DOHH2 (cell line): ENCODE measurements around the gene PSMA7.

ENCODE experiments used
- H3F3A ChIP-seq: fragments of 200-600 bp; sonication (generic), shearing (Covaris generic); 2 replicates; pipeline ENCODE4 v1.6.0; 2016; ENCODE audit warnings: antibody characterized with exemption, mild to moderate bottlenecking; ENCODE audit not compliant: control insufficient read depth, insufficient read depth
- H3K27ac ChIP-seq: fragments of 200-600 bp; sonication (generic); 2 replicates; pipeline ENCODE4 v1.5.1; 2014; ENCODE audit warnings: low read depth, mild to moderate bottlenecking, low read length, moderate library complexity
- H3K27me3 ChIP-seq: fragments of 200-600 bp; sonication (generic); 2 replicates; pipeline ENCODE4 v1.6.1; 2014; ENCODE audit warnings: mild to moderate bottlenecking, low read length, mixed read lengths; ENCODE audit not compliant: control insufficient read depth
- H3K36me3 ChIP-seq: fragments of 200-600 bp; sonication (generic); 2 replicates; pipeline ENCODE4 v1.6.1; 2014; ENCODE audit warnings: mild to moderate bottlenecking, low read length, moderate library complexity, mixed read lengths; ENCODE audit not compliant: control insufficient read depth
- H3K4me1 ChIP-seq: fragments of 200-600 bp; sonication (generic); 2 replicates; pipeline ENCODE4 v1.6.1; 2014; ENCODE audit warnings: mild to moderate bottlenecking, low read length, mixed read lengths; ENCODE audit not compliant: control insufficient read depth
- H3K4me2 ChIP-seq: fragments of 200-600 bp; sonication (generic); 2 replicates; pipeline ENCODE4 v1.6.0; 2014; ENCODE audit warnings: mild to moderate bottlenecking, low read length, moderate library complexity
- H3K4me3 ChIP-seq: fragments of 200-600 bp; sonication (generic); 2 replicates; pipeline ENCODE4 v1.5.1; 2014; ENCODE audit warnings: mild to moderate bottlenecking, low read length, mixed read lengths
- H3K79me2 ChIP-seq: fragments of 200-600 bp; sonication (generic); 2 replicates; pipeline ENCODE4 v1.6.1; 2014; ENCODE audit warnings: mild to moderate bottlenecking, low read length, mixed read lengths; ENCODE audit not compliant: control insufficient read depth
- H3K9me2 ChIP-seq: fragments of 200-600 bp; sonication (generic); replicated peaks from 2 replicates; pipeline ENCODE4 v1.6.1; 2014; ENCODE audit warnings: mild to moderate bottlenecking, low read length, mixed read lengths; ENCODE audit not compliant: control insufficient read depth
- H3K9me3 ChIP-seq: fragments of 200-600 bp; sonication (generic); 2 replicates; pipeline ENCODE4 v1.6.1; 2014; ENCODE audit warnings: antibody characterized with exemption, low read length, mixed read lengths; ENCODE audit not compliant: control insufficient read depth, insufficient read depth
- H4K20me1 ChIP-seq: fragments of 200-600 bp; sonication (generic); 2 replicates; pipeline ENCODE4 v1.6.0; 2014; ENCODE audit warnings: low read depth, mild to moderate bottlenecking, antibody characterized with exemption, low read length, moderate library complexity; ENCODE audit not compliant: control insufficient read depth, insufficient read depth
- CTCF ChIP-seq: fragments of 200-600 bp; sonication (generic); IDR thresholded peaks from one replicate; pipeline ENCODE4 v1.5.1; 2014; ENCODE audit warnings: antibody characterized with exemption, mild to moderate bottlenecking, low read depth, low read length; ENCODE audit not compliant: poor library complexity, severe bottlenecking
- EZH2phosphoT487 ChIP-seq: fragments of 200-600 bp; sonication (generic); IDR thresholded peaks from 2 replicates; pipeline ENCODE4 v1.6.1; 2017; ENCODE audit warnings: borderline replicate concordance, mild to moderate bottlenecking, antibody characterized with exemption, low read length, moderate library complexity, mixed read lengths

Gene PSMA7

GRCh38 chr20:62135573-62136266, 7.5 kb downstream of the PSMA7 start:
- TF ChIP-seq CTCF (no peak), EZH2phosphoT487 (no peak)

GRCh38 chr20:62134735-62135231, 8.4 kb downstream of the PSMA7 start:
- H3K4me2 ChIP-seq, result no peak overlapping the region
- H3K4me1 ChIP-seq, result peaks cover 17% of the 10 kb centered on the region
- no peaks in the 10 kb centered on the region for H3K9me3 ChIP-seq
- peaks cover 60% of the 10 kb centered on the region for H3K79me2 ChIP-seq
- no peak overlapping the region for H3K4me3 ChIP-seq
- TF ChIP-seq EZH2phosphoT487 (no peak), CTCF (no peak)
- no peaks in the 10 kb centered on the region for H3K27me3 ChIP-seq
- no peak overlapping the region for H3K27ac ChIP-seq
- H3K9me2 ChIP-seq, result no peaks in the 10 kb centered on the region
- H4K20me1 ChIP-seq, result peaks cover 6% of the 10 kb centered on the region; the same call in 1 of the 2 replicates
- H3F3A ChIP-seq, result peaks cover 34% of the 10 kb centered on the region
- H3K36me3 ChIP-seq, result peaks cover 97% of the 10 kb centered on the region

More at GRCh38 chr20:62135573-62136266, 7.5 kb downstream of the PSMA7 start:
- peaks cover 9% of the 10 kb centered on the region for H3K4me1 ChIP-seq
- no peak overlapping the region for H3K4me2 ChIP-seq
- H3F3A ChIP-seq, result peaks cover 30% of the 10 kb centered on the region
- H3K79me2 ChIP-seq, result peaks cover 63% of the 10 kb centered on the region
- H3K27ac ChIP-seq, result no peak overlapping the region
- peaks cover 15% of the 10 kb centered on the region for H4K20me1 ChIP-seq
- H3K27me3 ChIP-seq, result no peaks in the 10 kb centered on the region
- no peaks in the 10 kb centered on the region for H3K9me2 ChIP-seq
- H3K4me3 ChIP-seq, result no peak overlapping the region
- H3K9me3 ChIP-seq, result no peaks in the 10 kb centered on the region
- H3K36me3 ChIP-seq, result peaks cover 99% of the 10 kb centered on the region

GRCh38 chr20:62133864-62134263, 9.3 kb downstream of the PSMA7 start:
- Histone ChIP-seq H3K4me1 (peaks cover 26% of the 10 kb centered on the region), H3K4me2 (no peak overlapping the region), H3K27ac (no peak overlapping the region), H4K20me1 (peaks cover 6% of the 10 kb centered on the region; the same call in 1 of the 2 replicates), H3K9me2 (no peaks in the 10 kb centered on the region), H3K4me3 (no peak overlapping the region), H3K36me3 (peaks cover 96% of the 10 kb centered on the region), H3K9me3 (no peaks in the 10 kb centered on the region), H3K79me2 (peaks cover 59% of the 10 kb centered on the region), H3F3A (peaks cover 41% of the 10 kb centered on the region), H3K27me3 (no peaks in the 10 kb centered on the region)
- no peak for TF ChIP-seq EZH2phosphoT487
- TF ChIP-seq CTCF, result peak; percentile 32
